Astrocyte of the spinal cord (primary cell): ENCODE data around the gene PMFBP1.

Source experiments
- DNase-seq: peaks from one replicate; pipeline ENCODE4 v3.0.0; 2011; ENCODE audit warnings: low read depth, low spot score
- H3K4me3 ChIP-seq: 2 replicates; pipeline ENCODE4 v1.5.1; 2011; ENCODE audit warnings: low read depth, mild to moderate bottlenecking, low read length, moderate library complexity
- CTCF ChIP-seq: IDR thresholded peaks from 2 replicates; pipeline ENCODE4 v1.5.1; 2012; ENCODE audit warnings: low read depth, mild to moderate bottlenecking, low read length, inconsistent platforms
- in situ Hi-C: cut with HindIII; loops from 2 replicates; pipeline ENCODE4 v1.10.0; 2017; ENCODE audit warnings: low sequenced_read_pairs

Gene PMFBP1

GRCh38 chr16:72164691-72165090 is 7.3 kb downstream of the PMFBP1 start:
- TF ChIP-seq CTCF = no peak
- in situ Hi-C loops = no loop called here
- DNase-seq = no peak
- no peak overlapping the region for H3K4me3 ChIP-seq

- no peak for DNase-seq
- in situ Hi-C loops = no loop called here
- no peak for TF ChIP-seq CTCF
- no peak overlapping the region for H3K4me3 ChIP-seq
Measured at GRCh38 chr16:72162105-72162692, 9.8 kb downstream of the PMFBP1 start.

GRCh38 chr16:72159801-72160200 is 12.2 kb downstream of the PMFBP1 start:
- H3K4me3 ChIP-seq = no peak overlapping the region
- TF ChIP-seq CTCF = no peak
- DNase-seq = no peak
- in situ Hi-C loops = no loop called here

- H3K4me3 ChIP-seq = no peak overlapping the region
- DNase-seq = no peak
- no peak for TF ChIP-seq CTCF
- in situ Hi-C loops = no loop called here
Measured at GRCh38 chr16:72159386-72159785, 12.6 kb downstream of the PMFBP1 start.

- in situ Hi-C loops = no loop called here
- DNase-seq = no peak
- H3K4me3 ChIP-seq = no peak overlapping the region
- no peak for TF ChIP-seq CTCF
Measured at GRCh38 chr16:72149676-72150464, 22.1 kb downstream of the PMFBP1 start.

GRCh38 chr16:72142476-72142875 is 29.5 kb downstream of the PMFBP1 start:
- no peak for TF ChIP-seq CTCF
- in situ Hi-C loops = no loop called here

More at GRCh38 chr16:72142476-72142875, 29.5 kb downstream of the PMFBP1 start:
- no peak overlapping the region for H3K4me3 ChIP-seq
- DNase-seq = no peak
